HEK293 (cell line): ENCODE results near the gene LRRC7.

Source experiments
- CTCF ChIA-PET: fragments of 350-600 bp; formaldehyde crosslinking; extraction: SDS; loops from one replicate; lab custom pipeline; 2021; ENCODE audit warnings: antibody characterized with exemption; lab: Yijun Ruan, JAX
- POLR2A ChIA-PET: fragments of 300-600 bp; formaldehyde crosslinking; extraction: SDS; loops from one replicate; lab custom pipeline; 2020; ENCODE audit warnings: antibody characterized with exemption, inconsistent platforms; lab: Yijun Ruan, JAX
- H3K27ac ChIP-seq: fragments of 200-500 bp; sonication (Bioruptor generic); 2 replicates; pipeline ENCODE4 v1.5.1; 2014; ENCODE audit warnings: low read depth, low read length, control low read depth, inconsistent platforms; ENCODE audit errors: extremely low read depth
- H3K36me3 ChIP-seq, 2 experiments: fragments of 200-500 bp in 1 of 2; sonication (Bioruptor generic) in 1 of 2; 1 replicate in 1 of 2; 2 replicates in 1 of 2; pipeline ENCODE4 v1.5.1; 2014 to 2017; ENCODE audit warnings: inconsistent platforms in 2 of 2, low read length in 2 of 2; ENCODE audit not compliant: control insufficient read depth in 2 of 2, insufficient read depth in 1 of 2
- H3K4me1 ChIP-seq: fragments of 200-500 bp; sonication (Bioruptor generic); 2 replicates; pipeline ENCODE4 v1.5.1; 2014; ENCODE audit warnings: mild to moderate bottlenecking, low read length, inconsistent platforms; ENCODE audit not compliant: control insufficient read depth, insufficient read depth
- H3K4me3 ChIP-seq: 2 replicates; pipeline ENCODE4 v1.5.1; 2011; ENCODE audit warnings: low read depth, mild to moderate bottlenecking, control low read depth, low read length, moderate library complexity
- H3K9me3 ChIP-seq: fragments of 200-500 bp; sonication (Bioruptor generic); 2 replicates; pipeline ENCODE4 v1.5.1; 2014; ENCODE audit warnings: low read depth, low read length, inconsistent platforms; ENCODE audit not compliant: control insufficient read depth, insufficient read depth
- HOXA7 ChIP-seq: sonication (generic); formaldehyde crosslinking; IDR thresholded peaks from 2 replicates; pipeline ENCODE4 v1.8.1; 2022; ENCODE audit warnings: missing genetic modification reagents, borderline replicate concordance
- SALL2 ChIP-seq: fragments of 450-650 bp; formaldehyde crosslinking; IDR thresholded peaks from 2 replicates; pipeline ENCODE4 v1.5.0; 2017; ENCODE audit warnings: missing biosample characterization, mild to moderate bottlenecking, missing genetic modification characterization, borderline replicate concordance
- ZBTB1 ChIP-seq: fragments of 450-650 bp; formaldehyde crosslinking; IDR thresholded peaks from 2 replicates; pipeline ENCODE4 v1.5.1; 2016; ENCODE audit warnings: missing biosample characterization, missing genetic modification characterization
- ZBTB17 ChIP-seq: fragments of 450-650 bp; formaldehyde crosslinking; IDR thresholded peaks from 2 replicates; pipeline ENCODE4 v1.5.1; 2016; ENCODE audit warnings: missing biosample characterization, missing genetic modification characterization
- ZEB2 ChIP-seq: fragments of 450-650 bp; formaldehyde crosslinking; IDR thresholded peaks from 2 replicates; pipeline ENCODE4 v1.5.1; 2016; ENCODE audit warnings: missing biosample characterization, missing genetic modification characterization
- ZNF175 ChIP-seq: fragments of 450-650 bp; formaldehyde crosslinking; IDR thresholded peaks from 2 replicates; pipeline ENCODE4 v1.5.1; 2016; ENCODE audit warnings: missing biosample characterization, missing genetic modification characterization
- ZNF223 ChIP-seq: fragments of 450-650 bp; formaldehyde crosslinking; IDR thresholded peaks from 2 replicates; pipeline ENCODE4 v1.5.1; 2016; ENCODE audit warnings: missing biosample characterization, missing genetic modification characterization
- ZNF266 ChIP-seq: fragments of 450-650 bp; formaldehyde crosslinking; IDR thresholded peaks from 2 replicates; pipeline ENCODE4 v1.5.1; 2016; ENCODE audit warnings: missing biosample characterization, missing genetic modification characterization, low read depth
- ZNF335 ChIP-seq: fragments of 450-650 bp; formaldehyde crosslinking; conservative IDR thresholded peaks from 2 replicates; pipeline ENCODE4 v1.5.1; 2016; ENCODE audit warnings: missing biosample characterization, missing genetic modification characterization
- ZNF48 ChIP-seq: fragments of 450-650 bp; formaldehyde crosslinking; IDR thresholded peaks from 2 replicates; pipeline ENCODE4 v1.5.1; 2016; ENCODE audit warnings: missing biosample characterization, missing genetic modification characterization
- ZNF514 ChIP-seq: fragments of 450-650 bp; formaldehyde crosslinking; IDR thresholded peaks from 2 replicates; pipeline ENCODE4 v1.5.1; 2016; ENCODE audit warnings: missing biosample characterization, missing genetic modification characterization
- ZNF529 ChIP-seq: fragments of 450-650 bp; formaldehyde crosslinking; IDR thresholded peaks from 2 replicates; pipeline ENCODE4 v1.5.1; 2017; ENCODE audit warnings: missing genetic modification characterization, missing biosample characterization; ENCODE audit not compliant: insufficient replicate concordance
- ZNF560 ChIP-seq: fragments of 450-650 bp; formaldehyde crosslinking; IDR thresholded peaks from 2 replicates; pipeline ENCODE4 v1.5.1; 2017; ENCODE audit warnings: missing biosample characterization, missing genetic modification characterization, borderline replicate concordance
- ZNF561 ChIP-seq: fragments of 450-650 bp; IDR thresholded peaks from 2 replicates; pipeline ENCODE4 v1.5.1; 2018; ENCODE audit warnings: missing biosample characterization, missing genetic modification characterization, borderline replicate concordance
- ZNF571 ChIP-seq: fragments of 450-650 bp; formaldehyde crosslinking; IDR thresholded peaks from 2 replicates; pipeline ENCODE4 v1.5.0; 2017; ENCODE audit warnings: missing biosample characterization, missing genetic modification characterization
- ZNF664 ChIP-seq: fragments of 450-650 bp; formaldehyde crosslinking; IDR thresholded peaks from 2 replicates; pipeline ENCODE4 v1.5.1; 2016; ENCODE audit warnings: missing biosample characterization, missing genetic modification characterization
- ZNF701 ChIP-seq: fragments of 450-650 bp; formaldehyde crosslinking; IDR thresholded peaks from 2 replicates; pipeline ENCODE4 v1.5.1; 2016; ENCODE audit warnings: missing biosample characterization, missing genetic modification characterization
- ZNF707 ChIP-seq: fragments of 450-650 bp; formaldehyde crosslinking; IDR thresholded peaks from 2 replicates; pipeline ENCODE4 v1.5.1; 2016; ENCODE audit warnings: missing biosample characterization, missing genetic modification characterization
- ZNF76 ChIP-seq: fragments of 450-650 bp; formaldehyde crosslinking; IDR thresholded peaks from 2 replicates; pipeline ENCODE4; 2016; ENCODE audit warnings: low read depth, missing biosample characterization, missing genetic modification characterization, borderline replicate concordance
- ZNF776 ChIP-seq: fragments of 450-650 bp; formaldehyde crosslinking; IDR thresholded peaks from 2 replicates; pipeline ENCODE4 v1.5.0; 2017; ENCODE audit warnings: missing biosample characterization, missing genetic modification characterization, borderline replicate concordance
- ZNF777 ChIP-seq: fragments of 450-650 bp; formaldehyde crosslinking; IDR thresholded peaks from 2 replicates; pipeline ENCODE4 v1.5.1; 2017; ENCODE audit warnings: missing biosample characterization, missing genetic modification characterization, borderline replicate concordance
- ZNF791 ChIP-seq: fragments of 450-650 bp; formaldehyde crosslinking; IDR thresholded peaks from 2 replicates; pipeline ENCODE4 v1.5.1; 2016; ENCODE audit warnings: missing biosample characterization, missing genetic modification characterization
- ZNF837 ChIP-seq: fragments of 450-650 bp; formaldehyde crosslinking; IDR thresholded peaks from 2 replicates; pipeline ENCODE4 v1.5.1; 2016; ENCODE audit warnings: missing biosample characterization, missing genetic modification characterization
- ZSCAN16 ChIP-seq: fragments of 450-650 bp; formaldehyde crosslinking; IDR thresholded peaks from 2 replicates; pipeline ENCODE4 v1.5.1; 2016; ENCODE audit warnings: missing biosample characterization, missing genetic modification characterization
- ZSCAN23 ChIP-seq: fragments of 450-650 bp; formaldehyde crosslinking; IDR thresholded peaks from 2 replicates; pipeline ENCODE4 v1.5.1; 2016; ENCODE audit warnings: missing biosample characterization, missing genetic modification characterization
- TF ChIP-seq, protein P1 (sequence below): fragments of 450-650 bp; formaldehyde crosslinking; IDR thresholded peaks from 2 replicates; pipeline ENCODE4 v1.5.1; 2016; ENCODE audit warnings: missing biosample characterization, missing genetic modification characterization
- TF ChIP-seq, protein P2 (sequence below): fragments of 450-650 bp; formaldehyde crosslinking; IDR thresholded peaks from 2 replicates; pipeline ENCODE4 v1.5.1; 2017; ENCODE audit warnings: missing biosample characterization, missing genetic modification characterization
- TF ChIP-seq, protein P3 (sequence below): fragments of 450-650 bp; formaldehyde crosslinking; conservative IDR thresholded peaks from 2 replicates; pipeline ENCODE4 v1.5.1; 2016; ENCODE audit warnings: low read depth, missing biosample characterization, missing genetic modification characterization
- TF ChIP-seq, protein P4 (sequence below): fragments of 450-650 bp; formaldehyde crosslinking; IDR thresholded peaks from 2 replicates; pipeline ENCODE4 v1.5.1; 2016; ENCODE audit warnings: missing biosample characterization, missing genetic modification characterization, borderline replicate concordance

LRRC7 gene

DNA sequence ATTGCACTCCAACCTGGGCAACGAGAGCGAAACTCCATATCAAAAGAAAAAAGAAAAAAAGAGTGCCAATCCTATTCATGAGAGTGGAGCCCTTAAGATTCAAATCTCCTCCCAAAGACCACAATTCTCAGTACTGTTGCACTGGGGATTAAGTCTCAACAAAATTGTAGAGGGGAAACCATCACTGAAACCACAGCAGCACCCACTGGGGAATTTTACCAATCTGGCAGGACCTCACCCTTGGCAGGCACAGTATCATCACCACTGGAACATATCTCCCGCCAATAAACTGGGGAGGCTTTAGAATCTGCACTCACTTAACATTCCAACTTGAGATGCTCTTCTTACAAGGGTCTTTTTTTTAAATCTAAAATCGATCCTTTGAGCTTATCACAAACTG, 596.6 kb downstream of the LRRC7 start:
- Histone ChIP-seq H3K36me3 (no peaks in the 10 kb centered on the region), H3K4me1 (no peaks in the 10 kb centered on the region), H3K4me3 (no peak overlapping the region), H3K9me3 (no peaks in the 10 kb centered on the region), H3K27ac (no peak overlapping the region)
- CTCF ChIA-PET, result no interaction called here
- POLR2A ChIA-PET, result no interaction called here
- no peak for TF ChIP-seq ZNF514
- TF ChIP-seq ZNF776, result no peak
- no peak for TF ChIP-seq ZNF223 (tag by site-specific recombination)
- no peak for TF ChIP-seq ZNF777 (tag by site-specific recombination)
- TF ChIP-seq ZNF571, result no peak
- TF ChIP-seq ZNF837 (tag by site-specific recombination), result no peak
- TF ChIP-seq ZBTB17 (tag by site-specific recombination), result no peak
- no peak for TF ChIP-seq HOXA7 (CRISPR knock-in tag)
- TF ChIP-seq, protein P1, sequence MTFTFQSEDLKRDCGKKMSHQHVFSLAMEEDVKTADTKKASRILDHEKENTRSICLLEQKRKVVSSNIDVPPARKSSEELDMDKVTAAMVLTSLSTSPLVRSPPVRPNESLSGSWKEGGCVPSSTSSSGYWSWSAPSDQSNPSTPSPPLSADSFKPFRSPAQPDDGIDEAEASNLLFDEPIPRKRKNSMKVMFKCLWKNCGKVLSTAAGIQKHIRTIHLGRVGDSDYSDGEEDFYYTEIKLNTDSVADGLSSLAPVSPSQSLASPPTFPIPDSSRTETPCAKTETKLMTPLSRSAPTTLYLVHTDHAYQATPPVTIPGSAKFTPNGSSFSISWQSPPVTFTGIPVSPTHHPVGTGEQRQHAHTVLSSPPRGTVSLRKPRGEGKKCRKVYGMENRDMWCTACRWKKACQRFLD (tag by site-specific recombination), result no peak
- no peak for TF ChIP-seq ZBTB1
- no peak for TF ChIP-seq ZNF560
- TF ChIP-seq ZSCAN23 (tag by site-specific recombination), result no peak
- TF ChIP-seq ZNF175 (tag by site-specific recombination), result no peak
- no peak for TF ChIP-seq ZNF664
- TF ChIP-seq ZNF561, result no peak
- no peak for TF ChIP-seq ZNF791 (tag by site-specific recombination)
- no peak for TF ChIP-seq ZEB2

DNA sequence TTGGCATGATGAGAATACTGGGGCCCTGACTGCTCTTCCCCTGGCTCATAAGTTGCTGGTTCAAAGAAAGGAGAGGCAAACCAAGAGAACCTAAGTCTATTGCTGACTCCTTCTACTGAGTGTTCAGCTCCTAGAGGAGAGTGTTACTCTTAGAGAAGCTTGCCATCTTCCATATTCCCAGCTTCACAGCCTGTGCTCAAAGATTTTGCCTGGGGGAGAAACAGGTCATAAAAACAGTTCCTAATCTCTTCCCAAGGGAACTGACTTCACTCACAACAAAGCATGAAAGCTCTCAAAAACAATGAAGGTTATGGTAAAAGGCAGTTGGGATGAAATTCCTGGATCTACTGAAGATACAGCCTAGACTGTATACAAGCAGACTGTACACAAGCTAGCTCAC, 600.6 kb downstream of the LRRC7 start:
- Histone ChIP-seq H3K27ac (no peak overlapping the region), H3K4me1 (no peaks in the 10 kb centered on the region), H3K36me3 (peaks cover 0 to 7% of the 10 kb centered on the region in 2 experiments; a peak in 1 of 3 replicates), H3K4me3 (no peak overlapping the region), H3K9me3 (no peaks in the 10 kb centered on the region)
- POLR2A ChIA-PET, result no interaction called here
- CTCF ChIA-PET, result interaction anchor here (0.5 to 1.7 kb wide), 3 partner anchors 35 to 117 kb away, joined by 3 to 6 read pairs (median 4); no protein-coding TSS in a partner anchor
- TF ChIP-seq ZNF266, result no peak
- no peak for TF ChIP-seq ZNF335 (tag by site-specific recombination)
- TF ChIP-seq, protein P2, sequence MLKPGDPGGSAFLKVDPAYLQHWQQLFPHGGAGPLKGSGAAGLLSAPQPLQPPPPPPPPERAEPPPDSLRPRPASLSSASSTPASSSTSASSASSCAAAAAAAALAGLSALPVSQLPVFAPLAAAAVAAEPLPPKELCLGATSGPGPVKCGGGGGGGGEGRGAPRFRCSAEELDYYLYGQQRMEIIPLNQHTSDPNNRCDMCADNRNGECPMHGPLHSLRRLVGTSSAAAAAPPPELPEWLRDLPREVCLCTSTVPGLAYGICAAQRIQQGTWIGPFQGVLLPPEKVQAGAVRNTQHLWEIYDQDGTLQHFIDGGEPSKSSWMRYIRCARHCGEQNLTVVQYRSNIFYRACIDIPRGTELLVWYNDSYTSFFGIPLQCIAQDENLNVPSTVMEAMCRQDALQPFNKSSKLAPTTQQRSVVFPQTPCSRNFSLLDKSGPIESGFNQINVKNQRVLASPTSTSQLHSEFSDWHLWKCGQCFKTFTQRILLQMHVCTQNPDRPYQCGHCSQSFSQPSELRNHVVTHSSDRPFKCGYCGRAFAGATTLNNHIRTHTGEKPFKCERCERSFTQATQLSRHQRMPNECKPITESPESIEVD (tag by site-specific recombination), result peak; percentile 26; the same call in 1 of the 2 replicates
- no peak for TF ChIP-seq ZNF707 (tag by site-specific recombination)
- TF ChIP-seq ZNF76, result no peak
- TF ChIP-seq, protein P3, sequence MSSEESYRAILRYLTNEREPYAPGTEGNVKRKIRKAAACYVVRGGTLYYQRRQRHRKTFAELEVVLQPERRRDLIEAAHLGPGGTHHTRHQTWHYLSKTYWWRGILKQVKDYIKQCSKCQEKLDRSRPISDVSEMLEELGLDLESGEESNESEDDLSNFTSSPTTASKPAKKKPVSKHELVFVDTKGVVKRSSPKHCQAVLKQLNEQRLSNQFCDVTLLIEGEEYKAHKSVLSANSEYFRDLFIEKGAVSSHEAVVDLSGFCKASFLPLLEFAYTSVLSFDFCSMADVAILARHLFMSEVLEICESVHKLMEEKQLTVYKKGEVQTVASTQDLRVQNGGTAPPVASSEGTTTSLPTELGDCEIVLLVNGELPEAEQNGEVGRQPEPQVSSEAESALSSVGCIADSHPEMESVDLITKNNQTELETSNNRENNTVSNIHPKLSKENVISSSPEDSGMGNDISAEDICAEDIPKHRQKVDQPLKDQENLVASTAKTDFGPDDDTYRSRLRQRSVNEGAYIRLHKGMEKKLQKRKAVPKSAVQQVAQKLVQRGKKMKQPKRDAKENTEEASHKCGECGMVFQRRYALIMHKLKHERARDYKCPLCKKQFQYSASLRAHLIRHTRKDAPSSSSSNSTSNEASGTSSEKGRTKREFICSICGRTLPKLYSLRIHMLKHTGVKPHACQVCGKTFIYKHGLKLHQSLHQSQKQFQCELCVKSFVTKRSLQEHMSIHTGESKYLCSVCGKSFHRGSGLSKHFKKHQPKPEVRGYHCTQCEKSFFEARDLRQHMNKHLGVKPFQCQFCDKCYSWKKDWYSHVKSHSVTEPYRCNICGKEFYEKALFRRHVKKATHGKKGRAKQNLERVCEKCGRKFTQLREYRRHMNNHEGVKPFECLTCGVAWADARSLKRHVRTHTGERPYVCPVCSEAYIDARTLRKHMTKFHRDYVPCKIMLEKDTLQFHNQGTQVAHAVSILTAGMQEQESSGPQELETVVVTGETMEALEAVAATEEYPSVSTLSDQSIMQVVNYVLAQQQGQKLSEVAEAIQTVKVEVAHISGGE (tag by site-specific recombination), result no peak
- TF ChIP-seq ZNF48 (tag by site-specific recombination), result no peak
- TF ChIP-seq ZSCAN16 (tag by site-specific recombination), result no peak
- TF ChIP-seq ZNF701 (tag by site-specific recombination), result no peak
- TF ChIP-seq ZBTB1, result no peak
- TF ChIP-seq, protein P4, sequence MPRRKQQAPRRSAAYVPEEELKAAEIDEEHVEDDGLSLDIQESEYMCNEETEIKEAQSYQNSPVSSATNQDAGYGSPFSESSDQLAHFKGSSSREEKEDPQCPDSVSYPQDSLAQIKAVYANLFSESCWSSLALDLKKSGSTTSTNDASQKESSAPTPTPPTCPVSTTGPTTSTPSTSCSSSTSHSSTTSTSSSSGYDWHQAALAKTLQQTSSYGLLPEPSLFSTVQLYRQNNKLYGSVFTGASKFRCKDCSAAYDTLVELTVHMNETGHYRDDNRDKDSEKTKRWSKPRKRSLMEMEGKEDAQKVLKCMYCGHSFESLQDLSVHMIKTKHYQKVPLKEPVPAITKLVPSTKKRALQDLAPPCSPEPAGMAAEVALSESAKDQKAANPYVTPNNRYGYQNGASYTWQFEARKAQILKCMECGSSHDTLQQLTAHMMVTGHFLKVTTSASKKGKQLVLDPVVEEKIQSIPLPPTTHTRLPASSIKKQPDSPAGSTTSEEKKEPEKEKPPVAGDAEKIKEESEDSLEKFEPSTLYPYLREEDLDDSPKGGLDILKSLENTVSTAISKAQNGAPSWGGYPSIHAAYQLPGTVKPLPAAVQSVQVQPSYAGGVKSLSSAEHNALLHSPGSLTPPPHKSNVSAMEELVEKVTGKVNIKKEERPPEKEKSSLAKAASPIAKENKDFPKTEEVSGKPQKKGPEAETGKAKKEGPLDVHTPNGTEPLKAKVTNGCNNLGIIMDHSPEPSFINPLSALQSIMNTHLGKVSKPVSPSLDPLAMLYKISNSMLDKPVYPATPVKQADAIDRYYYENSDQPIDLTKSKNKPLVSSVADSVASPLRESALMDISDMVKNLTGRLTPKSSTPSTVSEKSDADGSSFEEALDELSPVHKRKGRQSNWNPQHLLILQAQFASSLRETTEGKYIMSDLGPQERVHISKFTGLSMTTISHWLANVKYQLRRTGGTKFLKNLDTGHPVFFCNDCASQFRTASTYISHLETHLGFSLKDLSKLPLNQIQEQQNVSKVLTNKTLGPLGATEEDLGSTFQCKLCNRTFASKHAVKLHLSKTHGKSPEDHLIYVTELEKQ (tag by site-specific recombination), result no peak
- TF ChIP-seq SALL2 (tag by site-specific recombination), result no peak
- no peak for TF ChIP-seq ZNF529 (tag by site-specific recombination)
